BE2C (cell line): Measurements from ENCODE around the gene METTL26.
A peak's percentile ranks its signal among the peaks of the same experiment; 100 is the strongest.

ENCODE experiments used
- DNase-seq: peaks from one replicate; pipeline ENCODE4 v3.0.0-alpha.2; 2020
- H3K27me3 ChIP-seq: fragments of 250-450 bp; sonication (Bioruptor Pico); 2 replicates; pipeline ENCODE4 v1.5.1; 2020; ENCODE audit warnings: mild to moderate bottlenecking
- H3K36me3 ChIP-seq: fragments of 250-450 bp; sonication (Bioruptor Pico); 2 replicates; pipeline ENCODE4 v1.5.1; 2020; ENCODE audit warnings: mild to moderate bottlenecking
- H3K4me1 ChIP-seq: fragments of 250-450 bp; sonication (Bioruptor Pico); 2 replicates; pipeline ENCODE4 v1.5.1; 2020
- H3K4me3 ChIP-seq: 2 replicates; pipeline ENCODE4 v1.5.1; 2011; ENCODE audit warnings: low read depth, low read length
- H3K9me3 ChIP-seq: fragments of 250-450 bp; sonication (Bioruptor Pico); 2 replicates; pipeline ENCODE4 v1.5.1; 2020
- TF ChIP-seq, protein P1 (sequence below): IDR thresholded peaks from 2 replicates; pipeline ENCODE4 v1.5.1; 2012; ENCODE audit warnings: mild to moderate bottlenecking, low read depth, low read length

METTL26 gene

DNA sequence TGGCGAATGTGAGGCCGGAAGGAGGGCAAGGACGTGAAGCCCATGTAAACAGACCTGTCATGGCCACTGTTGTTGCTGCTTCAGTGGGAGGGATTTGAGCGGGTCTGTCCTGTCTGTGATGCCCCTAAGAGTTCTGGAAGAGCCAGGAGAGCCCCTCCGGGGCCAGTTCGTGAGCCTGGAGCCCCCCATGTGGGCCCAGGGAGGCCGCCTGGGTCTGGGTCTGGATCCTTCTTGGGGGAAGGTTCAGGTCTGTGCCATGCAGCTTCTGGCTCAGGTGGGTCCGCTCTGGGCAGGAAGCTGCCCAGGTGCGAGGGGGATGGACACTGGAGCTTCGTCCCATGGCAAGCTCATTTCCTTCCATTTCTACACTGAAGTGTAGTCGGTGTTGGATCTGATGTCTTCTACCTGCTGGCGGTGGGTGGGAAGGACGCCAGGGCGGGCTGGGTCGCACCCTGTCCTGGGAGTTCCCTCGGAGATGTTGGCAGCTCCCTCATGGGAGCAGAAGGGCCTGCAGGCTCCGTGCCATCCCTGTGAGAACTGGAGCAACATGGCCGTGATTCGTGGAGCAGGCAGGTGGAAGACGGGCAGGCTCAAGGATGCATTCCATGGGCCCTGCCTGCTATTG, 16.5 kb downstream of the METTL26 start:
- DNase-seq: no peak
- TF ChIP-seq, protein P1, sequence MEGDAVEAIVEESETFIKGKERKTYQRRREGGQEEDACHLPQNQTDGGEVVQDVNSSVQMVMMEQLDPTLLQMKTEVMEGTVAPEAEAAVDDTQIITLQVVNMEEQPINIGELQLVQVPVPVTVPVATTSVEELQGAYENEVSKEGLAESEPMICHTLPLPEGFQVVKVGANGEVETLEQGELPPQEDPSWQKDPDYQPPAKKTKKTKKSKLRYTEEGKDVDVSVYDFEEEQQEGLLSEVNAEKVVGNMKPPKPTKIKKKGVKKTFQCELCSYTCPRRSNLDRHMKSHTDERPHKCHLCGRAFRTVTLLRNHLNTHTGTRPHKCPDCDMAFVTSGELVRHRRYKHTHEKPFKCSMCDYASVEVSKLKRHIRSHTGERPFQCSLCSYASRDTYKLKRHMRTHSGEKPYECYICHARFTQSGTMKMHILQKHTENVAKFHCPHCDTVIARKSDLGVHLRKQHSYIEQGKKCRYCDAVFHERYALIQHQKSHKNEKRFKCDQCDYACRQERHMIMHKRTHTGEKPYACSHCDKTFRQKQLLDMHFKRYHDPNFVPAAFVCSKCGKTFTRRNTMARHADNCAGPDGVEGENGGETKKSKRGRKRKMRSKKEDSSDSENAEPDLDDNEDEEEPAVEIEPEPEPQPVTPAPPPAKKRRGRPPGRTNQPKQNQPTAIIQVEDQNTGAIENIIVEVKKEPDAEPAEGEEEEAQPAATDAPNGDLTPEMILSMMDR: no peak
- H3K4me3 ChIP-seq: no peak overlapping the region
- H3K4me1 ChIP-seq: peaks cover 18% of the 10 kb centered on the region
- peaks cover 4% of the 10 kb centered on the region; the same call in 1 of the 2 replicates for H3K27me3 ChIP-seq
- no peaks in the 10 kb centered on the region for H3K9me3 ChIP-seq
- no peaks in the 10 kb centered on the region for H3K36me3 ChIP-seq

DNA sequence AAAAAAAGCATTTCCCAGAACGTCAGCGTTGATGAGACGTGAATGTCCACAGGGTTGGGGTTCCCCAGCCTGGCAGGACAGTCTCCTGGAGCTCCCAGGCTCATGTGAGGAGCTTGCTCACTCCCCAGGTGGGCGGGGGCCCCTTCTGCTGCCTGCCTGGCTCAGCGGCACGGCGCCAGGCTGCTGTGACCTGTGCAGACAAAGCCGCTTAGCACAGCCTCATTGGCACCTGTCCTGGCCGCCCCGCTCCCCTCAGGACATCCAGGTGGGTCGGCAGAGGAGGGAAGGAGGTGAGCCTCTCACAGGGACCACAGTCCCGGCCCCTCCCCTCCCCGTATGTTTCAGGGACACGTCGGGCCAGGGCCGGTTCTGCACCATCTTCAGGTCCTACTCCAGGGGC, 18.2 kb downstream of the METTL26 start:
- Histone ChIP-seq H3K4me3 (no peak overlapping the region), H3K27me3 (peaks cover 4% of the 10 kb centered on the region; the same call in 1 of the 2 replicates), H3K9me3 (no peaks in the 10 kb centered on the region), H3K36me3 (no peaks in the 10 kb centered on the region), H3K4me1 (peaks cover 10% of the 10 kb centered on the region)
- no peak for DNase-seq
- TF ChIP-seq, protein P1: no peak

DNA sequence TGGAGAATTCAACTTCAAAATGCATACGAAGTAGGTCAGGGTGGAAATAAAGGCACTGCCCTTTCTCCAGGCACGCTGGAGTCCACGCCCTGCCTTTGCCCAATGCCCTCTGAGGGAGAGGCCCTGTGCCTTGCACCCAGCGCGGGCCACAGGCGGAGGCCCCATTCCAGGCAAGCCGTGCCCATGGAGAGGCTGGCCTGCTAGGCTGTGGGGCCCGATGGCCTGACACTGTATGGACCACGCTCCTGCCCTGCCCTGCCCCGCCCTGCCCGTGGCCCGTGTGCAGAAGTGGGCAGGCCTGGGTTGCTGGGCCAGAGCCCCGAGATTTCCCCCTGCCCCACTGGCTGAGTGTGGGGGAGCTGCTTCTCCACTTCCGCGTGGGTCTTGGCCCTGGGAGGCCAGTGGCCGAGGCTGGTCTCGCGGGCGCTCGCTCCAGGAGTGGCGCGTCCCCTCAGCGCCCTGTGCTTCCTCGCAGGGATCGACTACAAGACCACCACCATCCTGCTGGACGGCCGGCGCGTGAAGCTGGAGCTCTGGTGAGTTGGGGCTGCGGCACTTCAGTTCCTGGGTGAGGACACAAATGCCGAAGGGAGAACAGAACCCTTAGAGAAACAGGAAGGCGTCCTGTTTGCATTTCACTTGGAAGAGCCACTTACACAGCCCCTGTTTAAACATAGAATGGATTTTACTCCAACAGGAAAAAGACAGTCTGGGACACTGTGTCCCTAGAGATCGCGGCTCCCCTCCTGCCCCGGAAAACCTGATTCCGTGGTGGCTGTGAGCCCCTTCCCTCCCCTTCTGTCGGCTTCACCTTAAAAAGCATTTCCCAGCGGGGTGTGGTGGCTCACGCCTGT, 19.1 kb downstream of the METTL26 start:
- Histone ChIP-seq H3K36me3 (no peaks in the 10 kb centered on the region), H3K9me3 (no peaks in the 10 kb centered on the region), H3K4me3 (no peak overlapping the region), H3K27me3 (peaks cover 4% of the 10 kb centered on the region; the same call in 1 of the 2 replicates), H3K4me1 (peaks cover 7% of the 10 kb centered on the region)
- TF ChIP-seq, protein P1: no peak
- DNase-seq: no peak

DNA sequence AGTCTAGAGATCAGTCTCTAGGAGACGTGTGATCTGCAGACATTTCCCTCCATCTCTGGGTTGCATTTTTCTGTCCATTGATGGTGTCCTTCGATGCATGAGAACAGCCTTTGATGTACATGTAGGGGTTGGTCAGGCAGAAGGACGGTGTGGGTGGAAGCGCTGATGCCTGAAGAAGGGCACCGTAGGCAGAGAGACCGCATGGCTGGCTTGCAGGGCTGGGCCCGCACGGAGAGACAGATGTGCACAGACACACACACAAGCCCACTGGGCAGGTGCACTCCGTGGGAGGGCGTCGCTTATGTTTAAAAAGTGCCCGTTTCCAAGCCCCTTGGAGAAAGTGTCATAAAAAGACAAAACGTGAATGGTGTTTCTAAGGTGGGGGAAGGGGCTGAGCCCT, 21.0 kb downstream of the METTL26 start:
- DNase-seq: no peak
- H3K27me3 ChIP-seq: no peaks in the 10 kb centered on the region
- no peaks in the 10 kb centered on the region for H3K4me1 ChIP-seq
- H3K4me3 ChIP-seq: no peak overlapping the region
- no peaks in the 10 kb centered on the region for H3K36me3 ChIP-seq
- TF ChIP-seq, protein P1: no peak
- H3K9me3 ChIP-seq: no peaks in the 10 kb centered on the region

DNA sequence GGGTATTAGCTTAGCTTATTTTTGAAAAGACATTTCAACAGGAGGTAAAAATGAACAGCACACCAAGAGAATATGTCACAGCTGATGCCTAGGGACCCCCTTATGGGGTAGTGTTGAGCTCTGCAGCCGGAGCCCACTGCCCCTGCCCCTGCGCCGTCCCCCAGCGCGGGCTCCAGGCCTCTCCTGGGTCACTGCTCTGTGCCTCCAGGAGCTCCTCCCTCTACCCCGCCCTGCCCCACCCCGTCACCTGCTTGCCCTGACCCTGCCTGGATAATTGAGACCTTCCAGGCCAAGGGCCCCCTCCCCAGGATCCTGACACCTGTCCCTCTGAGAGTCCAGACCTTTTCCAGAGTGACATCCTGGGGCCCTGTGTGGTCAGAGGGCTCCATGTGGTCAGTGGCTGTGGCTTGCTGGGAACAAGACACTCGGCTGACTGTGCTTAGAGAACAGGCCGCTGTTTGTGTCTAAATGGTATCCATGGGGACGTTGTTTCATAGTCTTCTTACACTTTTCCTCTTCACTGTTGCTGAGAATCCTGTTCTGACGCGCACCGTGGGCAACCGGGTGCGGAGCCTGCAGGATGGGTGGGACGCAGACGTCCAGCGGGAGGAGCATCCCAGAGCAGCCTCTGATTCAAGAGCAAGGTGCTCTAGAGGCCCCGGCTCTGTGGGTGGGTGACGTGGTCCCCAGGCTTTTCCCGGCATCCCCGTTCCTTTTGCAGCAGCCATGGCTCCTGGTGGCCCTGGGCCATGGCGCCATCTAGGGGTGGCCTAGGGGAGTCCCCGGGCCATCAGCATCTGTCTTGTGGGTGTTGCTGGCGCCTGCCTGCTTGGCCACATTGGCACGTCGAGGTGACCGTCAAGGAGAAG, 25.4 kb downstream of the METTL26 start:
- H3K4me3 ChIP-seq: no peak overlapping the region
- no peaks in the 10 kb centered on the region for H3K27me3 ChIP-seq
- no peaks in the 10 kb centered on the region for H3K36me3 ChIP-seq
- DNase-seq: peak; percentile 58
- TF ChIP-seq, protein P1: peak; percentile 56
- no peaks in the 10 kb centered on the region for H3K4me1 ChIP-seq
- no peaks in the 10 kb centered on the region for H3K9me3 ChIP-seq
